Brain microvascular endothelial cell (primary cell): ENCODE measurements around the gene C1GALT1.

Experiments
- DNase-seq: peaks from one replicate; pipeline ENCODE4 v3.0.0-alpha.2; 2020
- H3K27ac ChIP-seq: fragments of 250-450 bp; sonication (Bioruptor Pico); 2 replicates; pipeline ENCODE4 v1.5.1; 2020; ENCODE audit warnings: mild to moderate bottlenecking, moderate library complexity
- H3K27me3 ChIP-seq: fragments of 250-450 bp; sonication (Bioruptor Pico); replicated peaks from 2 replicates; pipeline ENCODE4 v1.5.1; 2020; ENCODE audit warnings: mild to moderate bottlenecking
- H3K36me3 ChIP-seq: fragments of 250-450 bp; sonication (Bioruptor Pico); replicated peaks from 2 replicates; pipeline ENCODE4 v1.5.1; 2020; ENCODE audit warnings: mild to moderate bottlenecking
- H3K4me3 ChIP-seq: 2 replicates; pipeline ENCODE4 v1.5.1; 2011; ENCODE audit warnings: low read depth, mild to moderate bottlenecking, control low read depth, low read length, moderate library complexity
- CTCF ChIP-seq: IDR thresholded peaks from 2 replicates; pipeline ENCODE4 v1.5.1; 2011; ENCODE audit warnings: low read depth, mild to moderate bottlenecking, moderate library complexity, low read length, control low read depth, inconsistent platforms; ENCODE audit errors: missing control alignments
- in situ Hi-C: cut with HindIII; loops from 2 replicates; pipeline ENCODE4 v1.10.0; 2017; ENCODE audit warnings: low sequenced_read_pairs, low pct_ligation_motif_present

C1GALT1 gene

GRCh38 chr7:7166318-7166717 is 16.0 kb upstream of the C1GALT1 start:
- H3K4me3 ChIP-seq = no peak overlapping the region
- in situ Hi-C loops = no loop called here
- no peaks in the 10 kb centered on the region for H3K27me3 ChIP-seq
- TF ChIP-seq CTCF = no peak
- no peak overlapping the region for H3K27ac ChIP-seq
- no peak for DNase-seq
- H3K36me3 ChIP-seq = no peaks in the 10 kb centered on the region

GRCh38 chr7:7169296-7169695 is 13.0 kb upstream of the C1GALT1 start:
- Histone ChIP-seq H3K4me3 (no peak overlapping the region), H3K36me3 (no peaks in the 10 kb centered on the region), H3K27ac (no peak overlapping the region), H3K27me3 (no peaks in the 10 kb centered on the region)
- in situ Hi-C loops = no loop called here
- DNase-seq = no peak
- TF ChIP-seq CTCF = no peak

- Histone ChIP-seq H3K4me3 (no peak overlapping the region), H3K27me3 (no peaks in the 10 kb centered on the region), H3K36me3 (no peaks in the 10 kb centered on the region), H3K27ac (no peak overlapping the region)
- DNase-seq = no peak
- no peak for TF ChIP-seq CTCF
- in situ Hi-C loops = no loop called here
Measured at GRCh38 chr7:7173956-7174632, 8.2 kb upstream of the C1GALT1 start.

GRCh38 chr7:7175075-7175695 is 7.2 kb upstream of the C1GALT1 start:
- no peak overlapping the region for H3K27ac ChIP-seq
- no peaks in the 10 kb centered on the region for H3K36me3 ChIP-seq
- no peak overlapping the region for H3K4me3 ChIP-seq
- in situ Hi-C loops = no loop called here
- TF ChIP-seq CTCF = no peak
- H3K27me3 ChIP-seq = no peaks in the 10 kb centered on the region
- DNase-seq = no peak

- H3K4me3 ChIP-seq = no peak overlapping the region
- H3K27me3 ChIP-seq = no peaks in the 10 kb centered on the region
- no peak for TF ChIP-seq CTCF
- DNase-seq = peak; percentile 81
- H3K27ac ChIP-seq = peak overlapping the region; percentile 92
- no peaks in the 10 kb centered on the region for H3K36me3 ChIP-seq
- in situ Hi-C loops = no loop called here
Measured at GRCh38 chr7:7176406-7177043, 5.8 kb upstream of the C1GALT1 start.
